Measurements from ENCODE around the gene REG4.

Gene REG4

DNA sequence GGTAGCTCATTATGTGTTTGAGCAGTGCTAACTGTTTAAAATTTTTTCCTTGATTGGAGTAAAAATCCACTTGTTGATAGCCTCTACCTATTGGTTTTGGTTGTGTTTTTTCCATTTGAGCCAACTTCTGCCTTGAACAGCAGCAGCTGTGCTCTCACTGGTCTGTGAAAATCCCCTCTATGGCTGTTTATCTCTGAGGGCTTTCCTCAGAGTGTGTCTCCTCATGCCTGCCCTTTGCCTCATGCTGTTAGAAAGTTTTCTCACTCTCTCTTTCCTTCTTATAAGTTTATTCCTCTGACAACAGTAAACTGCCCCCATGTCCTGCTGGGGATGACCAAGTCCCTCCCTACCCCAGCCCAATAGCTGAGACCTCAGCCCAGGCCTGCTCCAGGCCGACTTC lies 14.1 kb downstream of the REG4 start:
- no peak for DNase-seq
- Histone ChIP-seq H3K27me3 (ENCODE audit: insufficient read depth, low read length, poor library complexity) (no peaks in the 10 kb centered on the region), H3K4me1 (ENCODE audit: control insufficient read depth, low read depth, low read length) (no peaks in the 10 kb centered on the region), H3K79me2 (ENCODE audit: control insufficient read depth, insufficient read depth, low read length) (no peaks in the 10 kb centered on the region), H4K5ac (ENCODE audit: low read length) (no peak overlapping the region), H3K4me3 (ENCODE audit: low read length) (no peak overlapping the region), H3K18ac (ENCODE audit: low read length) (no peak overlapping the region), H3K36me3 (ENCODE audit: control insufficient read depth, insufficient read depth, low read length) (no peaks in the 10 kb centered on the region), H3K4ac (ENCODE audit: low read depth, low read length) (no peak overlapping the region), H3K23ac (ENCODE audit: low read length) (no peak overlapping the region), H3K9ac (ENCODE audit: low read length) (no peak overlapping the region), H2BK5ac (ENCODE audit: low read length) (no peak overlapping the region), H2BK120ac (ENCODE audit: low read depth, low read length) (no peak overlapping the region), H3K4me2 (ENCODE audit: low read length) (no peak overlapping the region), H4K8ac (ENCODE audit: low read depth, low read length) (no peak overlapping the region), H3K27ac (ENCODE audit: low read depth, low read length) (no peak overlapping the region), H2BK15ac (replicated peaks; ENCODE audit: low read depth) (no peak overlapping the region), H2AK5ac (ENCODE audit: low read length) (no peak overlapping the region), H3K56ac (ENCODE audit: low read length) (no peak overlapping the region), H3K79me1 (ENCODE audit: low read length) (no peaks in the 10 kb centered on the region)
- no CpG with 5 or more reads among the region's 1 CpG for WGBS (ENCODE audit: extremely low coverage, insufficient coverage, low lambda C conversion rate)

- Histone ChIP-seq H2AK5ac (ENCODE audit: low read length) (no peak overlapping the region), H3K79me2 (ENCODE audit: control insufficient read depth, insufficient read depth, low read length) (no peaks in the 10 kb centered on the region), H3K9ac (ENCODE audit: low read length) (no peak overlapping the region), H2BK15ac (replicated peaks; ENCODE audit: low read depth) (no peak overlapping the region), H3K79me1 (ENCODE audit: low read length) (no peaks in the 10 kb centered on the region), H3K23ac (ENCODE audit: low read length) (no peak overlapping the region), H3K4me1 (ENCODE audit: control insufficient read depth, low read depth, low read length) (no peaks in the 10 kb centered on the region), H2BK120ac (ENCODE audit: low read depth, low read length) (no peak overlapping the region), H3K36me3 (ENCODE audit: control insufficient read depth, insufficient read depth, low read length) (no peaks in the 10 kb centered on the region), H3K27ac (ENCODE audit: low read depth, low read length) (no peak overlapping the region), H3K18ac (ENCODE audit: low read length) (no peak overlapping the region), H3K4ac (ENCODE audit: low read depth, low read length) (no peak overlapping the region), H3K4me2 (ENCODE audit: low read length) (no peak overlapping the region), H4K5ac (ENCODE audit: low read length) (no peak overlapping the region), H4K8ac (ENCODE audit: low read depth, low read length) (no peak overlapping the region), H3K4me3 (ENCODE audit: low read length) (no peak overlapping the region), H3K56ac (ENCODE audit: low read length) (no peak overlapping the region), H3K27me3 (ENCODE audit: insufficient read depth, low read length, poor library complexity) (no peaks in the 10 kb centered on the region), H2BK5ac (ENCODE audit: low read length) (no peak overlapping the region)
- WGBS (ENCODE audit: extremely low coverage, insufficient coverage, low lambda C conversion rate): no CpG with 5 or more reads among the region's 9 CpGs
- DNase-seq: no peak
Observed at GRCh38 chr1:119795261-119796200, 15.7 kb downstream of the REG4 start.

GRCh38 chr1:119794876-119795240 lies 16.4 kb downstream of the REG4 start:
- H2BK15ac ChIP-seq (replicated peaks; ENCODE audit: low read depth): no peak overlapping the region
- no peaks in the 10 kb centered on the region for H3K79me1 ChIP-seq (ENCODE audit: low read length)
- H3K4me2 ChIP-seq (ENCODE audit: low read length): no peak overlapping the region
- no peaks in the 10 kb centered on the region for H3K79me2 ChIP-seq (ENCODE audit: control insufficient read depth, insufficient read depth, low read length)
- no peaks in the 10 kb centered on the region for H3K4me1 ChIP-seq (ENCODE audit: control insufficient read depth, low read depth, low read length)
- no peak overlapping the region for H2AK5ac ChIP-seq (ENCODE audit: low read length)
- H3K18ac ChIP-seq (ENCODE audit: low read length): no peak overlapping the region
- no peak overlapping the region for H4K8ac ChIP-seq (ENCODE audit: low read depth, low read length)
- no peak overlapping the region for H3K9ac ChIP-seq (ENCODE audit: low read length)
- H2BK5ac ChIP-seq (ENCODE audit: low read length): no peak overlapping the region
- H3K4me3 ChIP-seq (ENCODE audit: low read length): no peak overlapping the region
- H3K27me3 ChIP-seq (ENCODE audit: insufficient read depth, low read length, poor library complexity): no peaks in the 10 kb centered on the region
- DNase-seq: no peak
- no CpG with 5 or more reads among the region's 3 CpGs for WGBS (ENCODE audit: extremely low coverage, insufficient coverage, low lambda C conversion rate)
- no peak overlapping the region for H3K56ac ChIP-seq (ENCODE audit: low read length)
- no peak overlapping the region for H2BK120ac ChIP-seq (ENCODE audit: low read depth, low read length)
- no peaks in the 10 kb centered on the region for H3K36me3 ChIP-seq (ENCODE audit: control insufficient read depth, insufficient read depth, low read length)
- no peak overlapping the region for H3K27ac ChIP-seq (ENCODE audit: low read depth, low read length)
- H3K23ac ChIP-seq (ENCODE audit: low read length): no peak overlapping the region
- H3K4ac ChIP-seq (ENCODE audit: low read depth, low read length): no peak overlapping the region
- H4K5ac ChIP-seq (ENCODE audit: low read length): no peak overlapping the region

DNA sequence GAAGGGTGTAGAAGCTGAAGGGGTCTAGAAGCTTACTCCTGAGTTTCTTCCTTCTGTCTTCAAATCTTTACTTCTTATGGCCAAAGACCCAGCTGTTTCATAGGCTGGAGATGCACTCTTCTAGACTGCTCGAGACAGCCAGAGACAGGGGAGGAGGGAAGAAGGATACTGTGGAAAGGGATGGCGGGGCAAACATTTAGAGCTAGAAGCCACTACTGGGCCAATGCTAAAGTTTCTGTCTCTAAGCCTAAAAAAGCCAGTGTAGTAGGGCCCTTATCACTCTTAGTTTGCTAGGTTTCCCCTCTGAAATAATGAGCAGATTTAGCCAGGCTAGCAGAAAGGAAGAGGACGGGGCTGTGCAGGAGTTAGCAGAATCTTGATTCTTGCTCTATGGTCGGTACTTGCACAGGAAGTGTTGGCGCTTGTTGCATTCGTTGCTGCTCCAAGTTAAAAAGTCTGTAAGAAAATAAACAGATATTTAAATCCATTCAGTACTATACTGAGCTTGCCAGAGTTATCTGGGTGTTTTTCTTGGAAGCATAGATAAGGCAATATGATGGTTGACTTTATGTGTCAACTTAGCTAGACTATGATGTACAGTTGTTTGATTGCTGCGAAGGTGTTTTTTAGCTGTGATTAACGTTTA lies 16.9 kb downstream of the REG4 start:
- no peaks in the 10 kb centered on the region for H3K79me2 ChIP-seq (ENCODE audit: control insufficient read depth, insufficient read depth, low read length)

GRCh38 chr1:119791377-119791776 lies 19.9 kb downstream of the REG4 start:
- H3K4ac ChIP-seq (ENCODE audit: low read depth, low read length): no peak overlapping the region
- H3K36me3 ChIP-seq (ENCODE audit: control insufficient read depth, insufficient read depth, low read length): no peaks in the 10 kb centered on the region
- no peak overlapping the region for H3K56ac ChIP-seq (ENCODE audit: low read length)
- no peak overlapping the region for H3K4me2 ChIP-seq (ENCODE audit: low read length)
- H2BK5ac ChIP-seq (ENCODE audit: low read length): no peak overlapping the region
- H3K23ac ChIP-seq (ENCODE audit: low read length): no peak overlapping the region
- WGBS (ENCODE audit: extremely low coverage, insufficient coverage, low lambda C conversion rate): no CpG with 5 or more reads among the region's 4 CpGs
- H3K18ac ChIP-seq (ENCODE audit: low read length): no peak overlapping the region
- no peaks in the 10 kb centered on the region for H3K4me1 ChIP-seq (ENCODE audit: control insufficient read depth, low read depth, low read length)
- H3K9ac ChIP-seq (ENCODE audit: low read length): no peak overlapping the region
- H2BK120ac ChIP-seq (ENCODE audit: low read depth, low read length): no peak overlapping the region
- H3K4me3 ChIP-seq (ENCODE audit: low read length): no peak overlapping the region
- H2AK5ac ChIP-seq (ENCODE audit: low read length): no peak overlapping the region
- H3K27me3 ChIP-seq (ENCODE audit: insufficient read depth, low read length, poor library complexity): no peaks in the 10 kb centered on the region
- no peaks in the 10 kb centered on the region for H3K79me1 ChIP-seq (ENCODE audit: low read length)
- peak; percentile 43 for DNase-seq
- H3K79me2 ChIP-seq (ENCODE audit: control insufficient read depth, insufficient read depth, low read length): no peaks in the 10 kb centered on the region
- no peak overlapping the region for H4K5ac ChIP-seq (ENCODE audit: low read length)
- H2BK15ac ChIP-seq (replicated peaks; ENCODE audit: low read depth): no peak overlapping the region
- no peak overlapping the region for H4K8ac ChIP-seq (ENCODE audit: low read depth, low read length)
- no peak overlapping the region for H3K27ac ChIP-seq (ENCODE audit: low read depth, low read length)

More for the DNA sequence above, 16.9 kb downstream of the REG4 start:
- Histone ChIP-seq H3K23ac (ENCODE audit: low read length) (no peak overlapping the region), H3K27ac (ENCODE audit: low read depth, low read length) (no peak overlapping the region), H3K79me1 (ENCODE audit: low read length) (no peaks in the 10 kb centered on the region), H3K27me3 (ENCODE audit: insufficient read depth, low read length, poor library complexity) (no peaks in the 10 kb centered on the region), H4K5ac (ENCODE audit: low read length) (no peak overlapping the region), H3K4me2 (ENCODE audit: low read length) (no peak overlapping the region), H3K56ac (ENCODE audit: low read length) (no peak overlapping the region), H3K36me3 (ENCODE audit: control insufficient read depth, insufficient read depth, low read length) (no peaks in the 10 kb centered on the region), H3K4me1 (ENCODE audit: control insufficient read depth, low read depth, low read length) (no peaks in the 10 kb centered on the region), H3K4ac (ENCODE audit: low read depth, low read length) (no peak overlapping the region), H2BK5ac (ENCODE audit: low read length) (no peak overlapping the region), H2BK120ac (ENCODE audit: low read depth, low read length) (no peak overlapping the region), H3K4me3 (ENCODE audit: low read length) (no peak overlapping the region), H3K18ac (ENCODE audit: low read length) (no peak overlapping the region), H3K9ac (ENCODE audit: low read length) (no peak overlapping the region), H2AK5ac (ENCODE audit: low read length) (no peak overlapping the region), H4K8ac (ENCODE audit: low read depth, low read length) (no peak overlapping the region), H2BK15ac (replicated peaks; ENCODE audit: low read depth) (no peak overlapping the region)
- no CpG with 5 or more reads among the region's 8 CpGs for WGBS (ENCODE audit: extremely low coverage, insufficient coverage, low lambda C conversion rate)
- no peak for DNase-seq
